ENCODE data around the gene FGF12.

The FGF12 gene

DNA sequence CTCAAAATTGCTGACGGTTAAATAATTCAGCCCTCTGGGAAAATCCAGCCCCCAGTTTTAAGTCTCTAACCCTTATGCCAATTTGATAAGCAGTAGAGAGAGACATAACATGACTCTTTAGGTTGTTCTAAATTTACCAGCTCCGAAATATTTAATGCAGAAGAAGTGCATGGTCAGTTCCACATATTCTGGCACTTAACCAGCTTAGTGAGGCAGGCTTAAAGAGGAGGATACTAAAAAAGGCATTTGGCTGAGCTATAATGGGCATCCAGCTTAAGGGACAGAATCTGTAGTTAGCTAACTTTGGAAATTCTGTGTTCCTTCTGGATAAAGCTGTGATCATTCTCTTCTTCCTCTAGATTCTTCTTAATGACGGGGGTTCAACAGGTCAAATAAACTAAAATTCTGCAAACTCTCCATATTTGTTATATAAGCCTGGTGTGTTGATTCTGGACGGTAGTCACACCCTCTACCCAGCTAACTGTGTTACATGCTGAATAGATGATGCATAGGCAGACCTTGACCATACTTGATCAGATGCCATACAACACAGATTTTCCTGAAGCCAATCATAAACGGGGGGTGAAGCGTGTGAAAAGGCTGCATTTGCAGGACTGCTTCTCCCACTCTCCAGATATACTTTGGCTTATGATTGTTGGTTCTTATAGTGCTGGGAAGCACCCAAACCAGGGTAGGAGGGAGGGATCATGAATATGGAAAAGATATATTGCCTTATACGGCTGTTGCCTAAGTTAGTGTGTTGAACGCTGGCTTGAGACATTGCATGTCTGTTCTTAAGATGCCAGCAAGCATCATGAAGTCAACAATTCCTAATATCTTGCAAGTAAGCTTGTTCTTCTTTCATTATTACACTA lies 118.4 kb downstream of the FGF12 start:
- TF ChIP-seq, protein P1, sequence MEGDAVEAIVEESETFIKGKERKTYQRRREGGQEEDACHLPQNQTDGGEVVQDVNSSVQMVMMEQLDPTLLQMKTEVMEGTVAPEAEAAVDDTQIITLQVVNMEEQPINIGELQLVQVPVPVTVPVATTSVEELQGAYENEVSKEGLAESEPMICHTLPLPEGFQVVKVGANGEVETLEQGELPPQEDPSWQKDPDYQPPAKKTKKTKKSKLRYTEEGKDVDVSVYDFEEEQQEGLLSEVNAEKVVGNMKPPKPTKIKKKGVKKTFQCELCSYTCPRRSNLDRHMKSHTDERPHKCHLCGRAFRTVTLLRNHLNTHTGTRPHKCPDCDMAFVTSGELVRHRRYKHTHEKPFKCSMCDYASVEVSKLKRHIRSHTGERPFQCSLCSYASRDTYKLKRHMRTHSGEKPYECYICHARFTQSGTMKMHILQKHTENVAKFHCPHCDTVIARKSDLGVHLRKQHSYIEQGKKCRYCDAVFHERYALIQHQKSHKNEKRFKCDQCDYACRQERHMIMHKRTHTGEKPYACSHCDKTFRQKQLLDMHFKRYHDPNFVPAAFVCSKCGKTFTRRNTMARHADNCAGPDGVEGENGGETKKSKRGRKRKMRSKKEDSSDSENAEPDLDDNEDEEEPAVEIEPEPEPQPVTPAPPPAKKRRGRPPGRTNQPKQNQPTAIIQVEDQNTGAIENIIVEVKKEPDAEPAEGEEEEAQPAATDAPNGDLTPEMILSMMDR (IDR thresholded peaks at IDR 0.05) = no peak

DNA sequence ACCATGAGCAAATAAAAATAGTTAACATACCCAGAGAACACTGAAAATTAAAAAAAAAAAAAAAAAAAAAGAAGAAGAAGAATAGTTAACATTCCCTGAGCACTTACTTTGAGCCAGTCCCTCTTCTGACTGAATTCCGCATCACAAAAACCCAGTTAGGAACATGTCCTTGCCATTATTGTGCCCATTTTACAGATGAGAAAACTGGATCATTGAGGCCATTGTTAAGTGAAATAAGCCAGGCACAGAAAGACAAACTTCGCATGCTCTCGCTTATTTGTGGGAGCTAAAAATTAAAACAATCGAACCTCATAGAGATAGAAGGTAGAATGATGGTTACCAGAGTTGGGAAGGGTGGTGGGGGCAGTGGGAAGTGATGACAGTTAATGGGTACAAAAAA lies 119.5 kb downstream of the FGF12 start:
- TF ChIP-seq, protein P1 (IDR thresholded peaks at IDR 0.05) = no peak

DNA sequence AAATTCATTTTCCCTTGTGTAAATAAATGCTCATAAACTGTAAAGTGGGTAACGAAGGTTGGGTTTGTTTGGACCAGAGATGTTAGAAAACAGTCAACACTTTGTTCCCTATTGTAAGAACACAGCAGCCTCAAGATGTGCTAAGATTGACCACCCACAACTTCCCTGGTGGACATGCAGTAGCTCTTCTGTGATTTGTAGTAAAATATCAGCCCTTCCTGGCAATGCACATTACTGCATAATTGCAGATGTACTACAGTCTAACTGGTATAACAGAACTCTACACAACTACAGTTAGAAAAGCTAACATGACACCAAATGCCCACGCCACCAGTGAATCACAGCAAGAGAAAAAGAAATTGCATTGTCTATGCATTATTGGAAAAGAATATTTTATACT lies 129.4 kb downstream of the FGF12 start:
- TF ChIP-seq, protein P1 (IDR thresholded peaks at IDR 0.05) = no peak

DNA sequence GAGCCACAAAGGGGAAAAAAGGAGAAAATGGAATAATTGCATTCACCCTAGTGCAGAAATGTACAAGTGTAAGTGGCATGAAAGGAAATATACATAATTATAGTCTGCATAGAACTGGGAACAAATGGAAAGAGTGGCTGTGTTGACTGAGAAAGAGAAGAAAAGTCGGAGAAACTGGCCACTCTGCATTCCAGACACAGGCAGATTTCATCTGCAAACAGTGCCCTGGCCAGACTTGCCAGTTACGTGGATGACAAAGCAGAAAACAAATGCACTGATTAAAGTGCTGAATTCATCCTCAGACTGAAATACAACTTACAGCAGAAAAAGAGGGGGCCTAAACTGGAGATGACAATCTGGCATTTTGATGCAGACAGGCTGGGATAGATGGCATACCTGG lies 129.8 kb downstream of the FGF12 start:
- TF ChIP-seq, protein P1 (IDR thresholded peaks at IDR 0.05) = no peak

DNA sequence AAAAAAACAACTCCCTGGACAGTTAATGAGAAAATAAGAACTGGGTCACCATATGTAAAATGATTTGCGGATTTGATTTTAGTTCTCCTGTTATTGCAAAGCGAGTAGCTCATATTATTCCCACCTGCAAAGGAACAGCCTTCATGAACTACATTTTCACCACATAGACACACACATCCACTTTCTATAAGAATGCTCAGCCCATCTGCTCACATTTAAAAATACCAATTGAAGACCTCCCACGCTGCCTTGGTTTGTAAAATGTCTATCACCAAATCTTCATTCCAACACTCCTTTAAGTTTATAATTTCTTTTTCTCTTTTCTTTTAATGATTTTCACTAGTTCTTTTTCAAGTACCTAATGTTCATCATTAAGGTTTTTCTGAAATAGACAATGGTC lies 148.6 kb downstream of the FGF12 start:
- TF ChIP-seq, protein P1 (IDR thresholded peaks at IDR 0.05) = no peak

DNA sequence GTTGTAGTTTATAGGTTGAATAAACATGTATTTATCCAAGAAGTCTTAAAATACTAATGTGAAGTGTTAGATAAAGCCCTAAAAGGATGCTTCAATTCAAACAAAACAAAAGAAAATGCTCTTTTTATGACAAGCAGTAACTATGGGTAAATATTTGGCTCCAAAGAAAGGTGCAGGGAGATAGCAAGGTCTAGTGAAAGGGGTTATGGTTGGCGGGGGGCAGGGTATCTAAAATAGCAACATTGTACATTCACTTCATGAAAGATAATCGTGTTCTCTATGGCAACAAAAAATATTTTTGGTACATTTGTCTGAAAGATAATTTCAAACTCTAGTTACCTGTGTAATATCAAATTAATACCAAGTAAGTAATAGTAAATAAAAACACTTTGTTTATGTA lies 149.5 kb downstream of the FGF12 start:
- TF ChIP-seq, protein P1 (IDR thresholded peaks at IDR 0.05) = no peak

DNA sequence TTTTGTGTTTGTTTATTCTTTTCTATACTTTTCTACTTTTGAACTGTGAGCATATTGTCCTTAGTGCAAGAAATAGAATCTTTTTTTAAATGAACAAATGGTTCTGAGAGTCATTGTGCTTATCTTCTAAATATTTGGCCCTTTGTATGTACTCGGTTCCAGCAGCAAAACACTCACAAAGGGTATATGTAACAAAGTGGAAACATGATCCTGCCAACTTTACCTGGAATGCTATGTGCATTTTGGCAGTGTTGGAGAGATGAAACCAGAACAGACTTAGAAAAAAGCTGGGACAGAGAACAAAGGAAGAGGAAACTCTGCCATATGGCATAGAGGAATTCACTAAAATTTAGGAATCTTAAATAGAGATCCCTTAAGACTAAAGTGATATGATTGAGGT lies 150.1 kb downstream of the FGF12 start:
- TF ChIP-seq, protein P1 (IDR thresholded peaks at IDR 0.05) = no peak
